Ishikawa (cell line): ENCODE measurements around the gene MT1HL1.

Source experiments
- CEBPB ChIP-seq: IDR thresholded peaks from 2 replicates; pipeline ENCODE4 v1.6.1; 2012
- CREB1 ChIP-seq: IDR thresholded peaks from 2 replicates; pipeline ENCODE4 v1.6.1; 2012; ENCODE audit warnings: low read depth
- EP300 ChIP-seq: IDR thresholded peaks from 2 replicates; pipeline ENCODE4 v1.6.1; 2012; ENCODE audit warnings: borderline replicate concordance
- RAD21 ChIP-seq: IDR thresholded peaks from 2 replicates; pipeline ENCODE4 v1.6.1; 2012; ENCODE audit warnings: low read depth
- TAF1 ChIP-seq: IDR thresholded peaks from 2 replicates; pipeline ENCODE4 v1.6.1; 2012; ENCODE audit warnings: low read depth, mild to moderate bottlenecking
- YY1 ChIP-seq: IDR thresholded peaks from 2 replicates; pipeline ENCODE4 v1.6.1; 2012; ENCODE audit warnings: low read depth
- ZBTB7A ChIP-seq: IDR thresholded peaks from 2 replicates; pipeline ENCODE4 v1.6.1; 2012; ENCODE audit warnings: low read depth
- TF ChIP-seq, protein P1 (sequence below): IDR thresholded peaks from 2 replicates; pipeline ENCODE4 v1.6.1; 2012
- TF ChIP-seq, protein P2 (sequence below): IDR thresholded peaks from 2 replicates; pipeline ENCODE4 v1.6.1; 2012; ENCODE audit warnings: low read depth, mild to moderate bottlenecking
- TF ChIP-seq, protein P3 (sequence below): IDR thresholded peaks from 2 replicates; pipeline ENCODE4 v1.6.1; 2012

DNA sequence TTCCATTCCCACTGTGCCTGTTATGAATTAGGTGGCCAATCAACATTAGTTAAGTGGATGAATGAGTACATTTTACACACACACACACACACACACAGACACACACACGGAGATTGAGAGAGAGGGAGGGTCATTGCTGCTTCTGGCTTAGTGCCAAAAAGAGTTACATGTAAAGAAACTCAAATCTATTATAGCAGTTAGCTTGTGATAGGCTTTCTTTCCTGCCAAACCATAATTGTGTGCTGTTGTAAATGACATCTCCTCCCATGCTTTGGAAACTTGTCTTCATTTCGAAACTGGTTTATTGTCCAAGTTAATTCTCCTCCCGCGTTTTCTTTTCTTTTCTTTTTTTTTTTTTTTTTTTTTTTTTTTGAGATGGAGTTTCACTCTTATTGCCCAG lies 1.4 kb upstream of the MT1HL1 start:
- no peak for TF ChIP-seq CREB1
- no peak for TF ChIP-seq TAF1
- TF ChIP-seq, protein P1, sequence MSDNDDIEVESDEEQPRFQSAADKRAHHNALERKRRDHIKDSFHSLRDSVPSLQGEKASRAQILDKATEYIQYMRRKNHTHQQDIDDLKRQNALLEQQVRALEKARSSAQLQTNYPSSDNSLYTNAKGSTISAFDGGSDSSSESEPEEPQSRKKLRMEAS = no peak
- no peak for TF ChIP-seq YY1
- TF ChIP-seq, protein P2, sequence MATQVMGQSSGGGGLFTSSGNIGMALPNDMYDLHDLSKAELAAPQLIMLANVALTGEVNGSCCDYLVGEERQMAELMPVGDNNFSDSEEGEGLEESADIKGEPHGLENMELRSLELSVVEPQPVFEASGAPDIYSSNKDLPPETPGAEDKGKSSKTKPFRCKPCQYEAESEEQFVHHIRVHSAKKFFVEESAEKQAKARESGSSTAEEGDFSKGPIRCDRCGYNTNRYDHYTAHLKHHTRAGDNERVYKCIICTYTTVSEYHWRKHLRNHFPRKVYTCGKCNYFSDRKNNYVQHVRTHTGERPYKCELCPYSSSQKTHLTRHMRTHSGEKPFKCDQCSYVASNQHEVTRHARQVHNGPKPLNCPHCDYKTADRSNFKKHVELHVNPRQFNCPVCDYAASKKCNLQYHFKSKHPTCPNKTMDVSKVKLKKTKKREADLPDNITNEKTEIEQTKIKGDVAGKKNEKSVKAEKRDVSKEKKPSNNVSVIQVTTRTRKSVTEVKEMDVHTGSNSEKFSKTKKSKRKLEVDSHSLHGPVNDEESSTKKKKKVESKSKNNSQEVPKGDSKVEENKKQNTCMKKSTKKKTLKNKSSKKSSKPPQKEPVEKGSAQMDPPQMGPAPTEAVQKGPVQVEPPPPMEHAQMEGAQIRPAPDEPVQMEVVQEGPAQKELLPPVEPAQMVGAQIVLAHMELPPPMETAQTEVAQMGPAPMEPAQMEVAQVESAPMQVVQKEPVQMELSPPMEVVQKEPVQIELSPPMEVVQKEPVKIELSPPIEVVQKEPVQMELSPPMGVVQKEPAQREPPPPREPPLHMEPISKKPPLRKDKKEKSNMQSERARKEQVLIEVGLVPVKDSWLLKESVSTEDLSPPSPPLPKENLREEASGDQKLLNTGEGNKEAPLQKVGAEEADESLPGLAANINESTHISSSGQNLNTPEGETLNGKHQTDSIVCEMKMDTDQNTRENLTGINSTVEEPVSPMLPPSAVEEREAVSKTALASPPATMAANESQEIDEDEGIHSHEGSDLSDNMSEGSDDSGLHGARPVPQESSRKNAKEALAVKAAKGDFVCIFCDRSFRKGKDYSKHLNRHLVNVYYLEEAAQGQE = no peak
- TF ChIP-seq, protein P3, sequence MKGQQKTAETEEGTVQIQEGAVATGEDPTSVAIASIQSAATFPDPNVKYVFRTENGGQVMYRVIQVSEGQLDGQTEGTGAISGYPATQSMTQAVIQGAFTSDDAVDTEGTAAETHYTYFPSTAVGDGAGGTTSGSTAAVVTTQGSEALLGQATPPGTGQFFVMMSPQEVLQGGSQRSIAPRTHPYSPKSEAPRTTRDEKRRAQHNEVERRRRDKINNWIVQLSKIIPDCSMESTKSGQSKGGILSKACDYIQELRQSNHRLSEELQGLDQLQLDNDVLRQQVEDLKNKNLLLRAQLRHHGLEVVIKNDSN = no peak
- no peak for TF ChIP-seq EP300
- no peak for TF ChIP-seq ZBTB7A
- no peak for TF ChIP-seq CEBPB
- no peak for TF ChIP-seq RAD21
